Neural crest cell (in vitro differentiated cells): Measurements from ENCODE around the gene FAF1. TPM values are rescaled to one million over a fixed set of nuclear protein-coding genes. Genes with fewer than 3 reads are reported as not detected.
"Not testable (repeated sequence)": the region's sequence is repeated elsewhere in the genome, so short reads cannot be mapped to it uniquely, and the experiment has no call there.

Experiments used
- DNase-seq: peaks from one replicate; pipeline ENCODE4 v3.0.0; 2021; ENCODE audit warnings: low read depth, mixed read lengths, low spot score
- H3K27ac Mint-ChIP-seq: one replicate; pipeline ENCODE4 v1.8.0; 2021; ENCODE audit warnings: mild to moderate bottlenecking, mixed read lengths; ENCODE audit not compliant: unreplicated experiment
- H3K27me3 Mint-ChIP-seq: 2 replicates; pipeline ENCODE4 v1.8.0; 2021; ENCODE audit warnings: low read depth, mild to moderate bottlenecking, mixed read lengths
- H3K36me3 Mint-ChIP-seq: 2 replicates; pipeline ENCODE4 v1.8.0; 2021; ENCODE audit warnings: low read depth, mild to moderate bottlenecking, mixed read lengths
- H3K4me1 Mint-ChIP-seq: 2 replicates; pipeline ENCODE4 v1.8.0; 2021; ENCODE audit warnings: mixed read lengths
- H3K4me3 Mint-ChIP-seq: one replicate; pipeline ENCODE4 v1.8.0; 2021; ENCODE audit warnings: mild to moderate bottlenecking, mixed read lengths
- H3K9me3 Mint-ChIP-seq: 2 replicates; pipeline ENCODE4 v1.8.0; 2021; ENCODE audit warnings: mixed read lengths
- long read RNA-seq: library from polyadenylated mRNA; unstranded; transcript quantifications from one replicate; pipeline ENCODE4 v2.0.0, GENCODE V29; 2020
- total RNA-seq: library from RNA; stranded (reverse); gene quantifications from 2 replicates; pipeline ENCODE4 v1.2.1, GENCODE V29; 2021
- TF ChIP-seq, protein P1 (sequence below): fragments of 200-600 bp; sonication (generic); conservative IDR thresholded peaks from 2 replicates; pipeline ENCODE4 v1.5.0; 2021; ENCODE audit warnings: antibody characterized with exemption, mild to moderate bottlenecking

Gene FAF1
- 73.0 and 76.2 TPM in 2 replicates for total RNA-seq
- long read RNA-seq, full-length matches to known transcripts = 9 of 18 reads
- long read RNA-seq, partial matches to known transcripts = 7 of 18 reads
- long read RNA-seq, other reads (novel, unspliced or antisense) = 2 of 18 reads

DNA sequence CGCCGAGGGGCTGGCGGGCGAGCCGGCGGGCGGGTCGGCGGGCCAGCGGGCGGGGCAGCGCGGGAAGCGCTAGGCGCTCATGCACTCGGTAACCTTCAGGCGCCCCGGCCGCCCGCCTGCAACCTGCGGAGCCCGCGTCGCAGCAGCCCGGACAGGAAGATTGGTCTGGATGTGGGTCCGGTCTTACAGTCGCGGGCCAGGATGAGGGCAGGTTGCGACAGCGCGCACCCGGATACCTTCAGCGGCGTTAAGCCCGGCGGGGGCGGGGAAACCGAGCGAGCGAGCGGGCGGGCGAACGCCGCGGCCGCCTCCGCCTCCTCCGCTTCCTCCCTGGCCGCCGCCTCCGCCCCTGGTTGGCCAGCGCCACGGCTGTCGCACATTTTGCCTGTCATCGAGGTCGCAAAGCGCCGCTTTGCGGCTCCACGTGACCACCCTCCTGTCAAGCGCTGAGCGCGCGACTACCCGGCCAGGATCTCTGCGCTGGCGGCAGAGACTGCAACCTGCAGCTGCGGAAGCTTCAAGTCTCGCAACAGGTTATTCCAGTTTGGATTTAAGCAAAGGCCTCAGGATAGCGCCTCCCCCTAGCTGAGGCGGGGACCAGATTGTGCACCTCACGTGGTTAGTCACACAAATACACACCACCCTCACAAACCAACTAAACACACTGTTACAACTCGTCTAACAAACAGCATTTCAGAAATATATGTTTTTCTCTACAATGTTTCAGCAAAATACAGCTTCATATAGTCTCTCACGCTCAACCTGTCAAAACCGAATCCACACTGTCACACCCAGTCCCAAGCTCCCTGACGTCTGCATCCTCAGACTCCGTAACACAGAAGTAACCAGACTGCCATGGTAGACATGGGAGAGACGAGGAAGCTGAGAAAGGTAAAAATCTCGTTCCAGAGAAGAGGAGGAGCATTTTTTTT, at the start of gene FAF1:
FAF1 (minus strand) TSS at position 355 of the 932 bp plus-strand sequence. CDS start 456 bp downstream, outside the sequence.
- Mint-ChIP-seq H3K4me1 (peaks cover 18% of the 10 kb centered on the region), H3K27ac (peak within 1 kb of the TSS; percentile 83), H3K36me3 (peaks cover 3% of the 10 kb centered on the region), H3K4me3 (peak within 1 kb of the TSS; percentile 98), H3K27me3 (peaks cover 29% of the 10 kb centered on the region), H3K9me3 (no peaks in the 10 kb centered on the region)
- DNase-seq = peak; percentile 91
- TF ChIP-seq, protein P1, sequence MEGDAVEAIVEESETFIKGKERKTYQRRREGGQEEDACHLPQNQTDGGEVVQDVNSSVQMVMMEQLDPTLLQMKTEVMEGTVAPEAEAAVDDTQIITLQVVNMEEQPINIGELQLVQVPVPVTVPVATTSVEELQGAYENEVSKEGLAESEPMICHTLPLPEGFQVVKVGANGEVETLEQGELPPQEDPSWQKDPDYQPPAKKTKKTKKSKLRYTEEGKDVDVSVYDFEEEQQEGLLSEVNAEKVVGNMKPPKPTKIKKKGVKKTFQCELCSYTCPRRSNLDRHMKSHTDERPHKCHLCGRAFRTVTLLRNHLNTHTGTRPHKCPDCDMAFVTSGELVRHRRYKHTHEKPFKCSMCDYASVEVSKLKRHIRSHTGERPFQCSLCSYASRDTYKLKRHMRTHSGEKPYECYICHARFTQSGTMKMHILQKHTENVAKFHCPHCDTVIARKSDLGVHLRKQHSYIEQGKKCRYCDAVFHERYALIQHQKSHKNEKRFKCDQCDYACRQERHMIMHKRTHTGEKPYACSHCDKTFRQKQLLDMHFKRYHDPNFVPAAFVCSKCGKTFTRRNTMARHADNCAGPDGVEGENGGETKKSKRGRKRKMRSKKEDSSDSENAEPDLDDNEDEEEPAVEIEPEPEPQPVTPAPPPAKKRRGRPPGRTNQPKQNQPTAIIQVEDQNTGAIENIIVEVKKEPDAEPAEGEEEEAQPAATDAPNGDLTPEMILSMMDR = peak; percentile 57

DNA sequence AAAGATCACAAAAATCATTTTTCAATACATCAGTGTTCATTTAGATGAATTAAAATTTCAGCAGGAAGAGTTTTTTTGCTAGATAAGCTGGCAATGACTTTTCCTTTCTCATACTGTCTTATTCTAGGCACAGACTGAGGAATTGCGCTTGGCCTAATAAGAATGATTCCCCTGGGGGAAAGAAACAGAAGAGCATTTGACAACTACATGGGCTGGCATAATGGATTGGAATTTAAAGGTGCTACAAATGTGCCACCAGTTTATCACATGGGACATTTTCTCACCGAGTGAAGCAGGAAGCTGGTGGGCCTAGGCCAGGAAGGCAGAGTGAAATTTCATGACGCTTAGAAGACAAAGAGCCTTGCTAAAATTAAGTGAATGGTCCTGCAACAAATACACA, 49.3 kb upstream of the FAF1 start:
- H3K27ac Mint-ChIP-seq = no peak overlapping the region
- H3K4me3 Mint-ChIP-seq = no peak overlapping the region
- no peak for DNase-seq

DNA sequence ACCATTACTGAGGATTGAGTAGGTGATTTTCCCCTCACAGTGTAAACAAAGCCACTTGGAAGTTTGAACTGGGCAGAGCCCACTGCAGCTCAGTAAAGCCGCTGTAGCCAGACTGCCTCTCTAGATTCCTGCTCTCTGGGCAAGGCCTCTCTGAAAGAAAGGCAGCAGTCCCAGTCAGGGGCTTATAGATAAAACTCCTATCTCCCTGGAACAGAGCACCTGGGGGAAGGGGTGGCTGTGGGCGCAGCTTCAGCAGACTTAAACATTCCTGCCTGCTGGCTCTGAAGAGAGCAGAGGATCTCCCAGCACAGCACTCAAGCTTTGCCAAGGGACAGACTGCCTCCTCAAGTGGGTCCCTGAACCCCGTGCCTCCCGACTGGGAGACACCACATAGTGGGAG, 45.5 kb upstream of the FAF1 start:
- not testable (repeated sequence) for H3K27ac Mint-ChIP-seq, H3K36me3 Mint-ChIP-seq, H3K9me3 Mint-ChIP-seq, DNase-seq, H3K4me1 Mint-ChIP-seq, H3K4me3 Mint-ChIP-seq
- peaks cover 46% of the 10 kb centered on the region for H3K27me3 Mint-ChIP-seq

More for the DNA sequence above, 49.3 kb upstream of the FAF1 start:
- Mint-ChIP-seq H3K4me1 (no peaks in the 10 kb centered on the region), H3K36me3 (no peaks in the 10 kb centered on the region), H3K27me3 (peaks cover 37% of the 10 kb centered on the region), H3K9me3 (peaks cover 3% of the 10 kb centered on the region)
- TF ChIP-seq, protein P1 = no peak

DNA sequence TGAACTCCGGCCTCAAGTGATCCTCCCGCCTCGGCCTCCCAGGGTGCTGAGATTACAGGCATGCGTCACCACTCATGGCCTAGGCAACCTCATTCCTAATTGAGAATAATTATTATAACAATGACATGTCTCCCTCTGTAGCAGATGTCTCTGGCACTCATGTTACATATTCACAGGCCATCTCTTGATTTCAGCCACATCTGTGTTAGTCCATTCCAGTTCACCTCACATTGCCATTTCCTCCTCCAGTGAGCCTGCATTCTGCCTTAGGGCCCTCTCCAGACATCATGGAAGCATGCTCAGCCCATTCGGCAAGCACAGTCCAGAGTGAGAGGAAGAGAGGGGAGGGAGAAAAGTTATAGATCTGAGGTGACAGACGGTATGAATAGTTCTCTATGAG, 42.4 kb upstream of the FAF1 start:
- no peak for DNase-seq
- no peaks in the 10 kb centered on the region for H3K4me1 Mint-ChIP-seq

DNA sequence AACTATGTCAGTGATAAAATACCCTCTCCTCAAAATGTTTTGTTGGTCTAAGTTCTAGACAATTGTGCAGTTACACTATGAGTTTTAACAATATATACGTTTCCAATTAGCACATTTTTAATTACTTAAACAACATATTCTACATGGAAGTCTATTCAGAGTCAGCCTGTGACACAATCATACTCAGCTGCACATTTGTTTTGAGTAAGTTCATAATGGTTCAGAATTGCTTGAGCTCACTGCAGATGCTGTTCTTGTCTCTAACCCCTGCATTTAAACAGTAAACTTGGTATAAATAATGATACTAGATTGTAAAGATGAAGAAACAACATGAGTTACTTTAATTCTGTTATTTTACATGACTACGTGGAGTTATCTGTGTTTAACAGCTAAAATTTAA, 40.6 kb upstream of the FAF1 start:
- Mint-ChIP-seq H3K4me1 (no peaks in the 10 kb centered on the region), H3K36me3 (no peaks in the 10 kb centered on the region), H3K4me3 (no peak overlapping the region), H3K9me3 (no peaks in the 10 kb centered on the region), H3K27ac (no peak overlapping the region), H3K27me3 (peaks cover 56% of the 10 kb centered on the region)
- TF ChIP-seq, protein P1 = no peak
- no peak for DNase-seq

More for the DNA sequence above, 42.4 kb upstream of the FAF1 start:
- Mint-ChIP-seq H3K4me3 (no peak overlapping the region), H3K36me3 (no peaks in the 10 kb centered on the region), H3K27ac (no peak overlapping the region), H3K9me3 (no peaks in the 10 kb centered on the region), H3K27me3 (peaks cover 57% of the 10 kb centered on the region)
- TF ChIP-seq, protein P1 = no peak

DNA sequence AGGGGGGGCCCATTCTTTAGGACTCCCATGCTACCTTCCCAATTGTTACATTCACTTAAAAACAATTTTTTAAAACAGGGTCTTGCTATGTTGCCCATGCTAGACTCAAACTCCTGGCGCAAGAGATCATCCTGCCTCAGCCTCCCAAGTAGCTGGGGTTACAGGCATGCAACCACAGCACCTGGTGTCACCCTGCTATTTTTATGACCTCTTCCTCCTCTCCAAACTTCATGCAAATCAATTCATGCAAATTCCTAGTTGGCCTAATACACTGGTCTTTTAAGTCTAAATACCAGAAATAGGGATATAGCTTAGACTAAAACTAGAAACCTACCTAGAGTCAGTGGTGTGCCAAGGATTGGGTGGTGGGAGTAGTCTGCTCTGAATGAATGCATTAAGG, 40.1 kb upstream of the FAF1 start:
- Mint-ChIP-seq H3K27ac (no peak overlapping the region), H3K4me1 (no peaks in the 10 kb centered on the region), H3K27me3 (peaks cover 59% of the 10 kb centered on the region), H3K9me3 (no peaks in the 10 kb centered on the region), H3K4me3 (no peak overlapping the region), H3K36me3 (no peaks in the 10 kb centered on the region)
- TF ChIP-seq, protein P1 = no peak
- DNase-seq = no peak

DNA sequence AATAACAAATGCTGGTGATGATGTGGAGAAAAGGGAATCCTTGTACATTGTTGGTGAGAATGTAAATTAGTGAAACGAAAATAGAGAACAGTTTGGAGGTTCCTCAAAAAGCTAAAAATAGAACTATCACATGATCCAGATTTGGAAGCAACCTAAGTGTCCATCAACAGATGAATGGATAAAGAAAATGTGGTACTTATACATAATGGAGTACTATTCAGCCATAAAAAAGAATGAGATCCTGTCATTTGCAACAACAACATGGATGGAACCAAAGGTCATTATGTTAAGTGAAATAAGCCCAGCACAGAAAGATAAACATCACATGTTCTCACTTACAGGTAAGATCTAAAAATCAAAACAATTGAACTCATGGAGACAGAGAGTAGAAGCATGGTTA, 39.3 kb upstream of the FAF1 start:
- H3K27me3 Mint-ChIP-seq = peaks cover 59% of the 10 kb centered on the region
- not testable (repeated sequence) for DNase-seq, H3K27ac Mint-ChIP-seq, H3K36me3 Mint-ChIP-seq, H3K4me3 Mint-ChIP-seq, H3K4me1 Mint-ChIP-seq, H3K9me3 Mint-ChIP-seq
